HG03108 (cell line): Measurements from ENCODE around the gene TULP4.
A peak's percentile ranks its signal among the peaks of the same experiment; 100 is the strongest.

Experiments used
- ATAC-seq: cut with Tn5 transposase; IDR thresholded peaks from one replicate; pipeline ENCODE4 v1.9.1; 2021; ENCODE audit warnings: moderate library complexity; ENCODE audit not compliant: unreplicated experiment

The TULP4 gene

GRCh38 chr6:158489441-158489840 is 177.2 kb downstream of the TULP4 start:
- ATAC-seq, result no peak

DNA sequence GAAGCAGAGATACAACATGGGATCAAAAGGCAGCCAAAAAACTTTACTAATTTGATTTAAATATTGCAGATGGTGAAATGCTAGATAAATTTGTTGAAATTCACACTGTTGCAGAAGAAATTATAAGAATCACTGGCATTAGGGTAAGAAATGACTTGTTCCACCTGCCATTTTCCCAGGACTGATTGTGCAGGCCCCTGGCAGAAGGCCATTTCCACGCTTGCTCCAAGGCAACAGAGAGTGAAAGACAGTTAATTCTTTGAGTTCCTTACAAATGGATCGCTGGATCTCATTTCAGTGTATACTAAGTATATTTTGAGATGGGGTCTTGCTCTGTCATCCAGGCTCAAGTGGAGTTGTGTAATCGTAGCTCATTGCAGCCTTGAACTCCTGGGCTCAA is 180.6 kb downstream of the TULP4 start:
- no peak for ATAC-seq

- no peak for ATAC-seq
Measured at GRCh38 chr6:158496700-158497099, 184.4 kb downstream of the TULP4 start.

- ATAC-seq, result no peak
Measured at GRCh38 chr6:158497620-158498019, 185.4 kb downstream of the TULP4 start.

GRCh38 chr6:158498362-158498761 is 186.1 kb downstream of the TULP4 start:
- no peak for ATAC-seq

GRCh38 chr6:158499601-158500000 is 187.3 kb downstream of the TULP4 start:
- no peak for ATAC-seq

GRCh38 chr6:158500016-158500735 is 187.9 kb downstream of the TULP4 start:
- no peak for ATAC-seq

DNA sequence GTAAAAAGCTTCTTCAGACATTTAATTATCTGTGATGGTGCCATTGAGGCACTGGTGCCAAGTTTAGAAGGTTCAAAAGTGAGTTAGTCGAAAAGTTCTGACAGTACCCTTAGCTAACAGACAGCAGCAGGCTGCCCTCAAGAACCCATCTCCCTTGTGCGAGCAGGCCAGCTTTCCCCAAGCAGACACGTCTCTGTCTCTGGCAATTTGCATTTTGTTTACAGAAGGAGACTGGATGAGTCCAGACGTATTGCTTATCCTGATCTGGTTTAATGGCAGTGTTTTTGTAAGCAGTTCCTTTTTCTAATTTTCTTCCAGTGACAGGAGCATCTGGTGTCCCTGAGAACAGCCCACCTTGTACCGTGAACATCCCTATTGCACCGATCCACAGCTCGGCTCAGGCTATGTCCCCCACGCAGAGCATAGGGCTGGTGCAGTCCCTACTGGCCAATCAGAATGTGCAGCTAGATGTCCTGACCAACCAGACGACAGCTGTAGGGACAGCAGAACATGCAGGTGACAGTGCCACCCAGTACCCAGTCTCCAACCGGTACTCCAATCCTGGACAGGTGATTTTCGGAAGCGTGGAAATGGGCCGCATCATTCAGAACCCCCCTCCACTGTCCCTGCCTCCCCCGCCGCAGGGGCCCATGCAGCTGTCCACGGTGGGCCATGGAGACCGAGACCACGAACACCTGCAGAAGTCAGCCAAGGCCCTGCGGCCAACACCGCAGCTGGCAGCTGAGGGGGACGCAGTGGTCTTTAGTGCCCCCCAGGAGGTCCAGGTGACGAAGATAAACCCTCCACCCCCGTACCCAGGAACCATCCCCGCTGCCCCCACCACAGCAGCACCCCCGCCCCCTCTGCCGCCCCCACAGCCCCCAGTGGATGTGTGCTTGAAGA is 189.3 kb downstream of the TULP4 start:
- ATAC-seq, result no peak

- ATAC-seq, result no peak
Measured at GRCh38 chr6:158502263-158502950, 190.1 kb downstream of the TULP4 start.

- no peak for ATAC-seq
Measured at GRCh38 chr6:158503222-158503621, 191.0 kb downstream of the TULP4 start.

- no peak for ATAC-seq
Measured at GRCh38 chr6:158503846-158504245, 191.6 kb downstream of the TULP4 start.

DNA sequence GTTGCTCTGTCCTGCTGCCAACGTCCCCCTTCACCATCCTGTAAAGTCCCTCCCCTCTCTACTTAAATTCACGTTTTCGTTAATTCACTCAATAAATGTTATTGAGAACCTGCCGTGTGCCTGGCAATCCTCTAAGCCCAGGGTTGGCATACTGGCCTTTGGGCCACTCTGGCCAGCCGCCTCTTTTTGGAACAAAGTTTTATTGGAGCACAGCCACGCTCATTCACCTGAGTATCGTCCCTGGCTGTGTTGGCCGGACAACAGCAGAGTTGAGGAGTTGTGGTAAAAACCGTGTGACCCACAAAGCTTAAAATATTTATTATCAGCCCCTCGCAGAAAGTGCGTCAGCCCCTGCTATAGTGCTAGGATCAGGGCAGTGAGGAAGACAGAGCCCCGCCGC is 192.9 kb downstream of the TULP4 start:
- ATAC-seq, result no peak

- ATAC-seq, result no peak
Measured at GRCh38 chr6:158506601-158507000, 194.3 kb downstream of the TULP4 start.

- no peak for ATAC-seq
Measured at GRCh38 chr6:158507174-158507573, 194.9 kb downstream of the TULP4 start.

- ATAC-seq, result no peak
Measured at GRCh38 chr6:158508450-158508849, 196.2 kb downstream of the TULP4 start.

DNA sequence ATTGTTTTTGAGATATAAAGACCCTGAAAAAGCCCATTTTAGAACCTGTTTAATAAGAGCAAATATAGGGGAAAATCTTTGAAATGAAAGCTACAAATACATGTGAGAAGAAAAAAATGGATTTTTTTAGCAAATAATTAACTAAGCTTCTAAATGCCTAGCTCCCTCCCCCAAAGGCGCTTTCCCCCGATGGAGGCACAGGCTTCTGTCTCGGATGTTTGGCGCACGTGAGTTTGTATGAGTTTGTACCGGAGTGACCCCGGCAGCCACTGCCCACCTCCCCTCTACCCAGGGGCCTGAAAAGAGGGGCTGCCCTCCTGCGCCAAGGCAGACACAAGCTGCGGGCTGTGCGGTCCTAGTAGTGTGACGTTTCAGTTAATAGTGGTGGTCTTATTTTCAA is 197.2 kb downstream of the TULP4 start:
- ATAC-seq, result no peak

DNA sequence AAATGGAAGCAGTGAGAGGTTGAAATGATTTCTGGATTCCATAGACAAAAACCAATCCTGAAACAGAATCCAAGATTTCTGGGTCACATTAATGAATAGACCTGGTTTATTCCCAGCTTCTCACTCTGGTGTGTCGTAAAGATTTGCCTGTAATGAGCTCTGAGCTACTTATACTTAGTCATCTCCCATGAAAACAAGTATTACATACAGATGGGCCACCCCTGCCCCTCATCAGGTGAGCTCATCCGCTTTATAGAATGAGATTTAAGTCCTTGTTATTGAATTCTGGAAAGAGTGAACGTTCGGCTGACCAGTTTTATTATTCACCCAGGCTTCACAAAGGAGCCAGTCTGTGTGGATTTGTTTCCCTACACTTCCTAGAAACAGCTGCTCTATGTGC is 200.5 kb downstream of the TULP4 start:
- ATAC-seq, result no peak

DNA sequence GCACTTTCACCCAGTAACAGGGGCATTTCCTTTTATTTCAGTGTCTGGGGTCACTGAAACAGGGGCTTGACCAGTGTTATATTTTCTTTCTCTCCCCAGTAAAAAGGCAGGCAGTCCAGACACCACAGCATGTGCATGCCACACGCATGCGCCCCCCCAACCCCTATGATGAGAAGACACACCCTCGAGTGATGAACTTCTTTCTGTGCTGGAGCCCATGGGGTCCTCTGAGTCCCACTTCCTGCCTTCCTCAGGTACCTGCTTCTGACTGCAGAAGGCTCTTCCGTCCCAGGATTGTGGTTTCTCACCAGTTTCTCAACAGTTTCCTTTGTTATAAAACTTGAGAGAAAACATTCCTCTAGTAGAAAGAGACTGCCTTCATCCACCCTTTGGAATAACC is 201.9 kb downstream of the TULP4 start:
- no peak for ATAC-seq

GRCh38 chr6:158514991-158515390 is 202.7 kb downstream of the TULP4 start:
- no peak for ATAC-seq

- no peak for ATAC-seq
Measured at GRCh38 chr6:158516098-158516497, 203.8 kb downstream of the TULP4 start.

DNA sequence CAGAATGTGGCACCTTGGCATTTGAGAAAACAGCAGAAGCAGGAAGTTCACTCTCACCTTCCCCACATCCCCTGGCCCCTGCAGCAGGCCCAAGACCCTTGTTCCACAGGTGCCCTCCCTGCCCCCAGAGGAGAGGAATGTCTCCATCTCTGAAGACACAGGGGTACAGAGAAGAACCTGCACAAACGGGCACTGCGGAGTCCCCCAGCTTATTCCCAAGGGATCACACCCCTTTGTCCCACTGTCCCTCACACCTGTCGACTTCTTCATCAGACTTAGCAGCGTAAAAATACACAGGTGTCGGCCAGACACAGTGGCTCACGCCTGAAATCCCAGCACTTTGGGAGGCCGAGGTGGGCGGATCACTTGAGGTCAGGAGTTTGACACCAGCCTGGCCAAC is 204.8 kb downstream of the TULP4 start:
- ATAC-seq, result no peak

DNA sequence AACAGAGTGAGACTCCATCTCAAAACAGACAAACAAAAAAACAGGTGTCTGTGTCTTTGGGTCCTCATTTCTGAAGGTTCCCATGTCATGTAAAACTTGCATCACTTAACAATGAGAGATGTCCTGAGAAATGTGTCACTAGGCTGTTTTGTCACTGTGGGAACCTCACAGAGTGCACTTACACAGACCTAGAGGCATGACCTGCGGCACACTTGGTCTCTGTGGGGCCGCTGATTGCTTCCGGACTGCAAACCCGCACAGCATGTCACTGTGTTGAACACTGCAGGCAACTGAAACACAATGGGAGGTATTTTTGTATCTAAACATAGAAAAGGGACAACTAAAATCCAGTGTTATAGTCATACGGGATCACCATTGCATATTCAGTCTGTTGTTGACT is 205.3 kb downstream of the TULP4 start:
- ATAC-seq, result peak; percentile 35
